Measurements from ENCODE around the gene SLC44A3. TPM values are rescaled to one million over a fixed set of nuclear protein-coding genes. Genes with fewer than 3 reads are reported as not detected.

Gene SLC44A3
- total and polyA plus RNA-seq, 4 donors, result 9.3 to 31.8 (median 11.6) TPM

DNA sequence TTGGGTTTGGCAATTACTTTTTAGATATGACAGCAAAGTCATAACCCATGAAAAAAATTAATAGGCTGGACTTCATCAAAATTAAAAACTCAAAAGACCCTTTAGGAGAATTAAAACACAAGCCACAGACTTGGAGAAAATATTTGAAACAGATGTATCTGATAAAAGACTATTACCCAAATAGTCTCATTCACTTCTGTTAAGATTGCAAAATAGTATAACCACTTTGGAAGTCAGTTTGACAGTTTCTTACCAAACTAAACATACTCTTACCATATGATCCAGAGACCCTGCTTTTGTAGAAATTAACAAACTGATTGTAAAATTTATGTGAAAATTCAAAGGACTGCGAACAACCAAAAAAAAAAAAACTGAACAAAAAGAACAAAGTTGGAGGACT is 32.5 kb upstream of the SLC44A3 start:
- Histone ChIP-seq H3K9me3 (ENCODE audit: control insufficient read depth in 4 of 4, insufficient read depth in 3 of 4, low read length in 3 of 4) (no peaks in the 10 kb centered on the region), H3K9ac (ENCODE audit: insufficient read depth in 1 of 2, low read length in 2 of 2) (no peak overlapping the region), H3K4me3 (no peak overlapping the region), H3K27me3 (ENCODE audit: control insufficient read depth in 3 of 3, insufficient read depth in 3 of 3, low read length in 2 of 3) (no peaks in the 10 kb centered on the region), H3K36me3 (ENCODE audit: control insufficient read depth in 4 of 4, insufficient read depth in 4 of 4, low read length in 4 of 4) (no peaks in the 10 kb centered on the region), H3K4me1 (ENCODE audit: control insufficient read depth in 5 of 5, insufficient read depth in 5 of 5, low read length in 5 of 5) (peaks cover 0 to 7% (median 3%) of the 10 kb centered on the region in 5 donors), H3K27ac (ENCODE audit: low read depth in 1 of 2, low read length in 1 of 2) (no peak overlapping the region)
- WGBS, 2 donors, result 47 to 81% methylated on average over 1 of the region's 1 CpG
- no peak for ATAC-seq (ENCODE audit: insufficient read depth, low FRiP score)
- TF ChIP-seq, protein P1, sequence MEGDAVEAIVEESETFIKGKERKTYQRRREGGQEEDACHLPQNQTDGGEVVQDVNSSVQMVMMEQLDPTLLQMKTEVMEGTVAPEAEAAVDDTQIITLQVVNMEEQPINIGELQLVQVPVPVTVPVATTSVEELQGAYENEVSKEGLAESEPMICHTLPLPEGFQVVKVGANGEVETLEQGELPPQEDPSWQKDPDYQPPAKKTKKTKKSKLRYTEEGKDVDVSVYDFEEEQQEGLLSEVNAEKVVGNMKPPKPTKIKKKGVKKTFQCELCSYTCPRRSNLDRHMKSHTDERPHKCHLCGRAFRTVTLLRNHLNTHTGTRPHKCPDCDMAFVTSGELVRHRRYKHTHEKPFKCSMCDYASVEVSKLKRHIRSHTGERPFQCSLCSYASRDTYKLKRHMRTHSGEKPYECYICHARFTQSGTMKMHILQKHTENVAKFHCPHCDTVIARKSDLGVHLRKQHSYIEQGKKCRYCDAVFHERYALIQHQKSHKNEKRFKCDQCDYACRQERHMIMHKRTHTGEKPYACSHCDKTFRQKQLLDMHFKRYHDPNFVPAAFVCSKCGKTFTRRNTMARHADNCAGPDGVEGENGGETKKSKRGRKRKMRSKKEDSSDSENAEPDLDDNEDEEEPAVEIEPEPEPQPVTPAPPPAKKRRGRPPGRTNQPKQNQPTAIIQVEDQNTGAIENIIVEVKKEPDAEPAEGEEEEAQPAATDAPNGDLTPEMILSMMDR (IDR thresholded peaks at IDR 0.05; ENCODE audit: control extremely low read depth, extremely low read depth), result no peak
- no peak for DNase-seq

GRCh38 chr1:94790246-94790645 is 29.9 kb upstream of the SLC44A3 start:
- no peaks in the 10 kb centered on the region for H3K36me3 ChIP-seq (ENCODE audit: control insufficient read depth in 4 of 4, insufficient read depth in 4 of 4, low read length in 4 of 4)
- H3K27me3 ChIP-seq (ENCODE audit: control insufficient read depth in 3 of 3, insufficient read depth in 3 of 3, low read length in 2 of 3), result no peaks in the 10 kb centered on the region
- TF ChIP-seq, protein P1 (IDR thresholded peaks at IDR 0.05; ENCODE audit: control extremely low read depth, extremely low read depth), result no peak
- DNase-seq (no peak), ATAC-seq (ENCODE audit: insufficient read depth, low FRiP score) (no peak)
- WGBS, 2 donors, result 55 to 78% methylated on average over 2 of the region's 2 CpGs
- H3K9me3 ChIP-seq (ENCODE audit: control insufficient read depth in 4 of 4, insufficient read depth in 3 of 4, low read length in 3 of 4), result no peaks in the 10 kb centered on the region
- H3K27ac ChIP-seq (ENCODE audit: low read depth in 1 of 2, low read length in 1 of 2), result no peak overlapping the region
- no peak overlapping the region for H3K9ac ChIP-seq (ENCODE audit: insufficient read depth in 1 of 2, low read length in 2 of 2)
- no peak overlapping the region for H3K4me3 ChIP-seq
- H3K4me1 ChIP-seq (ENCODE audit: control insufficient read depth in 5 of 5, insufficient read depth in 5 of 5, low read length in 5 of 5), result peaks cover 0 to 10% (median 3%) of the 10 kb centered on the region in 5 donors

GRCh38 chr1:94790670-94791069 is 29.5 kb upstream of the SLC44A3 start:
- TF ChIP-seq, protein P1 (IDR thresholded peaks at IDR 0.05; ENCODE audit: control extremely low read depth, extremely low read depth), result no peak
- Histone ChIP-seq H3K27ac (ENCODE audit: low read depth in 1 of 2, low read length in 1 of 2) (no peak overlapping the region), H3K9ac (ENCODE audit: insufficient read depth in 1 of 2, low read length in 2 of 2) (no peak overlapping the region), H3K27me3 (ENCODE audit: control insufficient read depth in 3 of 3, insufficient read depth in 3 of 3, low read length in 2 of 3) (no peaks in the 10 kb centered on the region), H3K9me3 (ENCODE audit: control insufficient read depth in 4 of 4, insufficient read depth in 3 of 4, low read length in 3 of 4) (no peaks in the 10 kb centered on the region), H3K4me1 (ENCODE audit: control insufficient read depth in 5 of 5, insufficient read depth in 5 of 5, low read length in 5 of 5) (peaks cover 0 to 10% (median 3%) of the 10 kb centered on the region in 5 donors), H3K36me3 (ENCODE audit: control insufficient read depth in 4 of 4, insufficient read depth in 4 of 4, low read length in 4 of 4) (no peaks in the 10 kb centered on the region), H3K4me3 (no peak overlapping the region)
- no peak for ATAC-seq (ENCODE audit: insufficient read depth, low FRiP score)
- no peak for DNase-seq
- WGBS, 2 donors, result 92 to 96% methylated on average over 1 of the region's 1 CpG
